NCI-H2029 (cell line): ENCODE results near the gene IRAK2.
"Not testable (repeated sequence)": the region's sequence is repeated elsewhere in the genome, so short reads cannot be mapped to it uniquely, and the experiment has no call there.

Source experiments
- DNase-seq: peaks from one replicate; lab custom pipeline; 2025; lab: John Stamatoyannopoulos, UW

Gene IRAK2

GRCh38 chr3:10164546-10165393 lies at the start of gene IRAK2:
IRAK2 (plus strand) TSS chr3:10164919; CDS start chr3:10164955, 36 bp downstream.
- DNase-seq, result peak; percentile 34

GRCh38 chr3:10115326-10116137 lies 49.2 kb upstream of the IRAK2 start, which contains the start of gene BRK1:
BRK1 (plus strand) TSS chr3:10115675; CDS start chr3:10115702, 27 bp downstream.
- peak; percentile 97 for DNase-seq

GRCh38 chr3:10116138-10116460 lies 48.6 kb upstream of the IRAK2 start:
- DNase-seq, result peak; percentile 50

GRCh38 chr3:10116928-10117327 lies 47.8 kb upstream of the IRAK2 start:
- DNase-seq, result no peak

- DNase-seq, result no peak
Observed at GRCh38 chr3:10119376-10119775, 45.3 kb upstream of the IRAK2 start.

GRCh38 chr3:10121064-10121463 lies 43.7 kb upstream of the IRAK2 start:
- DNase-seq, result no peak

GRCh38 chr3:10122724-10123123 lies 42.0 kb upstream of the IRAK2 start:
- no peak for DNase-seq

GRCh38 chr3:10135872-10136271 lies 28.8 kb upstream of the IRAK2 start:
- DNase-seq, result not testable (repeated sequence)

- DNase-seq, result no peak
Observed at GRCh38 chr3:10136426-10137005, 28.2 kb upstream of the IRAK2 start.

GRCh38 chr3:10137178-10137577 lies 27.5 kb upstream of the IRAK2 start:
- no peak for DNase-seq

GRCh38 chr3:10140996-10141546 lies 23.6 kb upstream of the IRAK2 start:
- no peak for DNase-seq

- DNase-seq, result peak; percentile 60
Observed at GRCh38 chr3:10142707-10143560, 21.8 kb upstream of the IRAK2 start.

- no peak for DNase-seq
Observed at GRCh38 chr3:10145685-10146084, 19.0 kb upstream of the IRAK2 start.

GRCh38 chr3:10149226-10149625 lies 15.5 kb upstream of the IRAK2 start:
- no peak for DNase-seq

- DNase-seq, result no peak
Observed at GRCh38 chr3:10150987-10151386, 13.7 kb upstream of the IRAK2 start.

GRCh38 chr3:10154335-10155122 lies 10.2 kb upstream of the IRAK2 start:
- no peak for DNase-seq

GRCh38 chr3:10155123-10155472 lies 9.6 kb upstream of the IRAK2 start:
- DNase-seq, result no peak

- DNase-seq, result no peak
Observed at GRCh38 chr3:10155658-10156057, 9.1 kb upstream of the IRAK2 start.

GRCh38 chr3:10157031-10157430 lies 7.7 kb upstream of the IRAK2 start:
- no peak for DNase-seq

GRCh38 chr3:10158555-10158954 lies 6.2 kb upstream of the IRAK2 start:
- not testable (repeated sequence) for DNase-seq

GRCh38 chr3:10160346-10160745 lies 4.4 kb upstream of the IRAK2 start:
- DNase-seq, result no peak
